Dermis microvascular lymphatic vessel endothelial cell (primary cell): ENCODE data around the gene APC. TPM values are rescaled to one million over a fixed set of nuclear protein-coding genes. Genes with fewer than 3 reads are reported as not detected.

Experiments used
- DNase-seq, 2 donors: peaks; one replicate each; pipeline versions ENCODE4 v3.0.0 to v3.0.0-alpha.2; 2010; ENCODE audit warnings: low read depth in 2 of 2
- total RNA-seq: library from RNA; depleted of rRNA; stranded (reverse); fragments of >200 nt; gene quantifications from 2 replicates; pipeline ENCODE4 v1.2.1, GENCODE V29; 2014

Gene APC
- total RNA-seq, 1 donor from 2014 or later: 44.9 TPM

DNA sequence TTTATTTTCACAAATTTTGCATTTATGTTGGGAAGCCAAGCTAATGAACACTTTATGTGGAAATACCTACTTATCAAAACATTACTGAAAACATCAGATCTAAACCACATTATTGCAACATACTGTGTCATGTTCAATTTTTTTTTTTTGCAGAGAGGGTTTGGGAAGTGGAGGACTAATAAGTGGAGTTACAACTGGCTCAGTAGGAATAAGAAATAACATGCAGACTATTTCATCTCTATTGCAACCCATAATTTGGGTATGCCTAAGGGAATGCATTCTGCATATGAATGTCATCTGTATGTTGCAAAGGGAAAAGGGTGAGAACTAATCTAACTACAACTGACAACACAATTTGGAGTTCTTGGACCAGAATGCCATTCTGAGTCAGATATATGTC lies 41.8 kb downstream of the APC start:
- DNase-seq: no peak

DNA sequence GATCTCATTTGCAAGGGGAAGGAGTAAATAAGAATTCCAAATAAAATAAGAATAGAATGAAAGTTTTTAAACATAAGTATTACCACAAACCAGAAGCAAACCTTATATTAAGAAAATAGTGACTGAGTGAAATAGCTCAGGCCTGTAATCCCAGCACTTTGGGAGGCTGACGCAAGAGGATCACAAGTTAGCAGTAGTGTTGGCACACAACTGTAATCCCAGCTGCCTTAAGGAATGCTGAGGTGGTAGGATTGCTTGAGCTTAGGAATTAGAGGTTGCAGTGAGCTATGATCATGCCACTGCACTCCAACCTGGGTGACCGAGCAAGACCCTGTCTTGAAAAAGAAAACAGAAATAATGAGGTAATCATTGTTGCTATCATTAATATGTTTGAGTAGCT lies 47.0 kb downstream of the APC start:
- DNase-seq: no peak

DNA sequence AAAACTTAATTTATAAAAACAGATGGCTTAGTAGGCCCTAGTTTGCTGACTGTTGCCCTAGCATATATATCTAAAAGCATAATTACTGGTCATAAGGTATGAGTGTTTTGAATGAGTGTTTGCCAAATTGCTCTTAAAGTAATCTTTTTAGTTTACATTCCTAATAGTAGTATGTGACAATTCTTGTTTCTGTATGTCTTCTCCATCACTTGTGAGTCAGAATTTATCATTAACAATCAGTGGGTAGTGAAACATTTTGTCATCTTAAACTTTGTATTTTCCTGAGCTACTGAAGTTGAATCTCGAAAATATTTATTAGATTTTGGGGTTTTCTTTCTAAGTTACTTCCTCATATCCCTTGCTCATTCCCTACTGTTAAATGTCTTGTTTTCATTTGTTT lies 49.6 kb downstream of the APC start:
- DNase-seq: no peak

DNA sequence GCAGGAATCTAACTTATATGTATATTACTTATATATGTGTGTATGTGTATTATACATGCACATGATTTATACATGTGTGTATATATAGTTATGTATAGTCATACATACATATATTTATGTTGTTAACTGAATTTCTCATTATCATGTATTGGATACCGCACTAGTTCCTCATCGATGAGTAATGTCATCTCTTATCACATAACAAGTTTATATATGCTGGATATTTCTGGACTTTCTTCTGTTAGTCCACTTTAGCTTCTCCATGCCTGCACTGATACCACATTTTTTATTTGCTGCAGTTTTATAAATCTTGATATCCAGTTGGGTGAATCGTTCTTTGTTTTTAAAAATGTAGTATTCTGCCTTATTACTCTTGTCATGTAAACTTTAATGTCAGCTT lies 50.2 kb downstream of the APC start:
- no peak for DNase-seq

DNA sequence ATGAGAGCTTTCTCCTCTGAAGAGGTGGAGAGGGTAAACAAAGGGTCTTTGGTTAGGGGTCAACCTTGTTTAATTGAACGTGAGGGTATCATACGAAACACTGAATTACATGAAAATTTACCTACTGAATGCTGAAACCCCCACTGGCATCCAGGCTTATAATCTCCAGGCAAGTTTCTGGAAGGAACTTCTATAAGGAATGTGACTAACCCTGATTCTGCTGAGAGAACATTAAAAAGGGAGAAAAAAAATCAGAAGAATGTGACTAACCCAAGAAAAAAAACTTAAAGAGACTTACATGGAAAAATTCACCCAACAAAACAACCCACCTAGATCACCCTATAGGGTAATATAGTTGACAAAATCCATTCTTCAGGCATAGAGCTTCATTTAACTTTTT lies 55.5 kb downstream of the APC start:
- no peak for DNase-seq

DNA sequence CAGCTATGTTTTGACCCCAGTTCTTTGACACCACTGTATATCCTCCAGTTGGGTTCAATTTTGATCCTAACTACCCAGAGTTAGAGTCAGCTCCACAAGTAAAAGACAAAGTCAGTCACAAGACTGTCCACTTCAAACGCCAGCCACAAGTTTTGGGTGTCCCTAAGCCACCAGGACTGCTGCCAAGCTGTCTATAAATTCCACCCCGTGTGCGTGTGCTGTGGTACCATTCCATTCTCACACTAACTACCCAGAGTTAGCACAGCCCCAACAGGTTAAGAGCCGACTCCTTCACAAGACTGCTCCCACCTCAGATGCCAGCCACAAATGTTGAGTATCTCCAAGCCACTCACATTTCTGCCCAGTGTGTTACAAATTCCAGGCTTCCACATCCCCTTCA lies 56.7 kb downstream of the APC start:
- no peak for DNase-seq

DNA sequence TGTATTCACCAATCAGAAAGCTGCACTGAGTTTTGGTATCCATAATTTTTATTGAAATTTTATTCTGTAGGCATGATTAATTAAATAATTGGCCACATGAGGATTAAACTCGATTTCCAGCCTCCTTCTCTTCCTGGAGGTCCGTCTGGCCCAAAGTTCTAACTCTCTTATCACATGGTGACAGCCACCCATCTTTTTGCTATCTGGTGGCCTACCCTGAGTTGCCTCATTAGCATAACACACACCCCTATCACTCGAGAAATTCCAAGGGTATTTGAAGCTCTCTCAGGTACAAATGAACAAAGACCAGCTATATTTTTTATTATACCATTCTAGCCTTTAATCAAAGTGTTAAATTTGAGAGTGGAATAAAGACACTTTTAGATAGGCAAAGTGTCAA lies 57.7 kb downstream of the APC start:
- DNase-seq: no peak

DNA sequence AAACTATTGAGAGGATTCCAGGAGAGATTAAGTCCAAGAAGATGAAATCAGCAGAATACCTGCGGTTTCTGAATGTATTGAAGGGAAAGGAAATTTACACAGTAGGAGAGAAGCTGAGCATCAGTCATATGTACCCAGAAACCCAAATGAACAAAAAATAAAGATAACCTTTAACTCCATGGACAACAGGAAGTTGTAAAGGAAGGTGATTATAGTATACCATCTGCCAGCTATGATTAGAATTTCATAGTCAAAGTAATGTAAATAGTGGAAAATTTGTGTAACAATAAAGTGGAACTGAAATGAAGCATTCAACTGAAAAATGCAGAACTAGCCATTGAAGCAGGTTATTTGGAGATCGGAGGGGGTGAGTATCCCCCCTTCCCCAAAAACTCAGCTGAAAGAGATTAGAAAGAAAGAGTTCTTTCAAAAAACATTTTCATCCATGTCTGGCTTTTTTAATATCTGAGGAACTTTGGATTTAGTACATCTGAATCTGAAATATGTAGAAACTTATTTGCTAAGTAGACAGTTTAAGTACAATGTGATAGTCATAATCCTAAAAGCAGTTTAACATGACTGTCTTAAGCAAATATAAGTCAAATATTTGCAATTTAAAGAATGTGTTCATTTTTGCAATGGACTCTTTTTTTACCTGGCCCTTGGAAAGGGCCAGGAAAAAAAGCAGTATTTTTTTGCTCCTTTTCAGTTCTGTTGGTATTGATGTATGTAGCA lies 58.4 kb downstream of the APC start:
- peak; percentile 72 to 75 for DNase-seq

DNA sequence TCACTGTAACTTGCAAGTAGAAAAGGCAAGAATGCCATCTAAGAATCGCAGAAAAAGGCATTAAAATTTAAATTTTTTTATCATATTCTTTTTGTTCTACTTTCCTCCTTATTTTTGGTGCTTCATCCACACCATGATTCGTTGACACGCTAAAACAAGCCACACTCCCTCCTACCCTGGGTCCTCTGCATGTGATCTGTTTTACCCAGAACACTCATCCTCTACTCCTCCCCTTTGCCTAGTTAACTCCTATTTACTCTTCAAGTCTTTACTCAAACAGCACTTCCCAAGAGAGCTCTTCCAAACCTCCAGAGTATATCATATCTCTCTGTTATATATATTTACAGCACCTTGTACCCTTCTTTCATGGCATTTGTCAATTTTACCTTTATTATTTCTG lies 62.0 kb downstream of the APC start:
- DNase-seq: no peak

DNA sequence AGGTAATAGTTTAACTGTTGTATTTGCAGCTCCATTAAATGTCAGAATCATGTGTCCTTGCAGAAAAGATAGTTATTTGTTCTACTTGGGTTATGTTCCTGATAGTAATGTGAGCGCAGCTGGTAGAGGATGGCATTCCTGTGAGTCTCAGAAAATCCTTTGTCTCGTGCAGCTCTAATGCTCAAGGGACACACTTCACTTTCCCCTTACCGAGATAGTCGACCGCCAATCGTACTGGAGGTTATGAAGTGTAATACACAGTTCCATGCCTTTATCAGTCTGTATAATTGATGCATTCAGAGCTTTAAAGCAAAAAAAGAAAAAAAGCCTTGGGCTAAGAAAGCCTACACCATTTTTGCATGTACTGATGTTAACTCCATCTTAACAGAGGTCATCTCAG lies 63.2 kb downstream of the APC start:
- DNase-seq: no peak

DNA sequence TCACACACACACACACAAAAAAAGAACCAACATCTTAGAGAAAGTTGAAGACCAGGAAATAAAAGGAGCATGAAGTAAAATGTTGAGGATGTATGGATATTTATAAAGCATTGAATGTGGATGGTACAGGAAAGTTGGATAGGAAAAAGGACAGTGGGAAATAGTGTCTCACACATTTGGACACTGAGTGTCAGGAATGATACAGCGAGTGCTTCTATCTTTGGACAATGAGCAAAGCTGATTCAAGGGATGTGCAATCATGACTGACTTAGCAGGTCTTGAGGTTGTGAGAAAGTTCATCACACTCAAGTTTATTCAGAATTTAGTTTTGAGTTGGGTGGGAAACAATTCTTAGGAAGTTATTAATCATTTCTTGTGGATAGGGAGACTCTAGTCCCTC lies 73.3 kb downstream of the APC start:
- DNase-seq: no peak

DNA sequence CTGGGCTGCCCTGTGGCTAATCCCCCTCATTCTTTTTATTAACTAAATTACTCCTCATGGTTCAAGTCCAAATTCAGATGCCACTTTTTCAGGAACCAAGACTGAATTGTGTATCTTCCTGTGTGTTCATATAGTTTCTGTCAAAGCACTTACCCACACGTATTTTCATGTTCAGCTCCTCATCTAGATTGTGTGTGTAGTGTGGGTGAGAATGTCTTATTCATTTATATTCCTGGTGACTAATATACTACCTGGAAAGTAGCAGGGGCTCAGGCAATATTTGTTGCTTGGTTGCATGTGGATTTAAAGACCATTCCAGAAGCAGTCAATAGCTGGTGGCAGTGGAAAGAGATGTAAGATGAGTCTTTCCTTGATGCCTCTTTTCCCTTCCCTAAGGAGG lies 74.9 kb downstream of the APC start:
- no peak for DNase-seq

DNA sequence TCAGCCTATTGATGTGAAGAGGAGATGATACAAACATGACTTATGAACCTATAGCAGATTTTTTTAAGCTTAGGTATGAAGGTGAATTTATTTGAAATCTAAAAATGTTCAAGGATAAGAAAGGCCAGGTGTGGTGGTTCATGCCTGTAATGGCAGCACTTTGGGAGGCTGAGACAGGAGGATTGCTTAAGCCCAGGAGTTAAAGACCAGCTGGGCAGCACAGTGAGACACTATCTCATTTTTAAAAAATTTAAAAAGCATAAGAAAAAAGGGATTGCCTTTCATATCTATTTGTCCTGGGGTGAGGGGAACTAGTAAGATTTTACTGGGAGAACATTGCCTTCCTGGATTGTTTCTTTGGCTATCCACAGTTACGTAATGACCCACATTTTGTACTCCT lies 82.6 kb downstream of the APC start:
- DNase-seq: no peak

DNA sequence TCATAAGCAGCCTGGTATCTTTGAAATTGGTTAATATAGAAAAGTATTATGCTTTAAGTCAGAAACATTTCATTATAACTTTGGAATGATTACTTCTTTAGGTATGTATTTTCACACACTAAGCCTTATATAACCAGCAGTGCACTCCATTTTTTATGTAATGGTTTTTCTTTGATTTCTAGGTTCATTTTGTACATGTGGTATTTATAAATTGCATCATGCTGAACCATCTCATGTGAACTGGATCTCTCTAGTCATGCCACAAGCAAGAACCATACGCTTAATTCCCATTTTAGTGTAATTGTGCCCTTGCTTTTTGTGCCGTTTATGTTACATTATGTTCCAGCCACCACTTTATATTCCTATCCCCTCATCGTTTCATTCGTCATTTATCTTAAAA lies 84.8 kb downstream of the APC start:
- no peak for DNase-seq

DNA sequence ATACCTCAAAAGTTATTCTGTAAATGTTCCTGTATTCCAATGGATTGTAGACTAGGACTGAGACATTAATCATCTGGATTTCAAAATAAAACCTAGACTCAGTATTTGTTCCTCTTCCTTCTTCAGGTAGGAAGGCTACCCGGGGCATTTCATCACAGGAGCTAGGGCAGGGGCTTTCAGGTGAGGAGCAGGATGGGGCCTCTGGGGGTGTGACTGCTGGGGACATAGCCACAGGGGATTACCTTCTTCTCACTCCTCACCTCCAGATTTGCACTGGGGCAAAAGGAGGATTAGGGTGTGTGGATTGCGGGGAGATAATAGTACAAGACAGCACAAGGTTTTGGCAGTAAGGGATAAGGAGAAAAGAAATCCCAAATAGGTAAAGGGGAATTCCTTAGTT lies 85.5 kb downstream of the APC start:
- DNase-seq: no peak

DNA sequence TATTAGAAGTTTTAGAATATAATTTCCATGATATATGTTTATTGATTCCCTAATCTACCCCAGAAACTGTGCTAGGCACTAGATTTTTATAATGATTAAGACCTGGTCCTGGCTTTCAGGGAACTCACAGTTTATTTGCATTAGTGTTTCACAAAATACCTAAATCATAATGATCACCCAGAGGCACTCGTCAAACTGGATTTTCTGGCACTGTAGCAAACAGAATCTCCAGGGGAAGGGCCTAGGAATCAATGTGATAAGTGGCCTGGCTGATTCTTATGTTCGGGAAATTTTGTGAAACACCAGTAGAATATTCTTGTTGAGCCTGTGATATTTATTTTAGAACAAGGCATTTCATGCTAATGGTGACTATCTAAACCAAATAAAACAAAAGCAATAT lies 86.0 kb downstream of the APC start:
- no peak for DNase-seq

DNA sequence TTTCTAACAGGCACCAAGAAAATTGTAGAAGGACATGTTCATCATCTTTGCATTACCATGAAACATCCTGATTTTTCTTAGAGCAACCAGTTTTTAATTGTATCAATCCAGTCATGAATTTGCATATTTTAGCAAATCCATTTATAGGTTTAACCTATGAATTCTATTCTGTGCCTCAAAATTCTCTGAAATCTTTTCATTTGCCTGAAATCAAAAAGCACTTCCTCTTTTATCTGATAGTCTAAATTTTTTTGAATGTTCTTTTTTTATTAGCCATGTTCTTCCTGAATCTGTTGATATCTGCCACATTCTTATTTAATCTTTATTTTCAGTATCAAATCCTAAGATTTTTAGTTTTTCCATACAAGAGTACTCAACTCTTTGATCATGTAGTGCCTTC lies 86.5 kb downstream of the APC start:
- no peak for DNase-seq

DNA sequence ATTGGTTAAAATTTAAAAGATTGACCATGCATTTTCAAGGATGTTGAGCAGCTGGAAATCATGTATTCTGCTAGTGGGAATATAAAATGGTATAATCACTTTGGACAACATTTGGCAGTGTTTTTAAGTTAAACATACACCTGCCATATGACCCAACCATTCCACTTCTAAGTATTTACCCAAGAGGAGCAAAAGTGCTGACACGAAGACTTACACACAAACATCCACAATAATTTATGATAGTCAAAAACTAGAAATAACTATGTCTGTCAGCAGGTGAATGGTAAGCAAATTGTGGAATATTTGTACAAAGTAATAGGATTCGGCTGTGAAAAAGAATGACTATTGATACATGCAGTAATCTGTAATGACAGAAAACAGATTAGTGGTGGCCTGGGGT lies 92.7 kb downstream of the APC start:
- no peak for DNase-seq

DNA sequence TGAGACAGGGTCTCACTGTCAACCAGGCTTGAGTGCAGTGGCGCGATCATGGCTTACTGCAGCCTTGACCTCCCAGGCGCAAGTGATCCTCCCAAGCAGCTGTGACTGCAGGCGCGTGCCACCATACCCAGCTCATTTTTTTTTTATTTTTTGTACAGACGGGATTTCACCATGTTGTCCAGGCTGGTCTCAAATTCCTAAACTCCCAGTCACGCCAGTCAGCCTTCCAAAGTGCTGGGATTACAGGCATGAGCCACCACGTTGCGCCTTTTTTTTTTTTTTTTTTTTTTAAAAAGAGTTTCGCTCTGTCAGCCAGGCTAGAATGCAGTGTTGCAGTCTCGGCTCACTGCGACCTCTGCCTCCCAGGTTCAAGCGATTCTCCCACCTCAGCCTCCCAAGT lies 96.3 kb downstream of the APC start:
- DNase-seq: no peak

DNA sequence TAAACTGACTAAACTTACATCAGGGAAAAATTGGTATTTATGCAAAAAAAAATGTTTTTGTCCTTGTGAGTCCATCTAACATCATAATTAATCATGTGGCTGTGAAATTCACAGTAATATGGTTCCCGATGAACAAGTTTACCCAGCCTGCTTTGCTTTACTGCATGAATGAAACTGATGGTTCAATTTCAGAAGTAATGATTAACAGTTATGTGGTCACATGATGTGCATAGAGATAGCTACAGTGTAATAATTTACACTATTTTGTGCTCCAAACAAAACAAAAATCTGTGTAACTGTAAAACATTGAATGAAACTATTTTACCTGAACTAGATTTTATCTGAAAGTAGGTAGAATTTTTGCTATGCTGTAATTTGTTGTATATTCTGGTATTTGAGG lies 106.8 kb downstream of the APC start:
- no peak for DNase-seq

DNA sequence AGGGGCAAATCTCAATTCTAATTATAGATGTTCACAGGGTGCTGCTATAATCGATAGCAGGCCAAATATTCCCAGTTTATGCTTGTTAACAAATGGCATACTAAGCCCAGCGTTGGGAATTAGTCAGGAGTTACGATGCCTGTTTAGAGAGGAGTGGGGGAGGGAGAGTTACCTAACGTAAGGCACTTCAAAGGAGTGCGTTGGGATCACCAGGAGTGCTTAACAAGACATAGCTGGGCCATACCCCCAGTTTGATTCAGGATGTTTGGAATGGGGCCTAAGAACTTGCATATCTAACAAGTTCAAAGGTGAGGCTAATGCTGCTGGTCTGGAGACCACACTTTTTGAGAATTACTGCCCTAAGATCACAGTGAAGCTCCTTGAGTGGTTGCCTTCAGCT lies 108.9 kb downstream of the APC start:
- DNase-seq: no peak

DNA sequence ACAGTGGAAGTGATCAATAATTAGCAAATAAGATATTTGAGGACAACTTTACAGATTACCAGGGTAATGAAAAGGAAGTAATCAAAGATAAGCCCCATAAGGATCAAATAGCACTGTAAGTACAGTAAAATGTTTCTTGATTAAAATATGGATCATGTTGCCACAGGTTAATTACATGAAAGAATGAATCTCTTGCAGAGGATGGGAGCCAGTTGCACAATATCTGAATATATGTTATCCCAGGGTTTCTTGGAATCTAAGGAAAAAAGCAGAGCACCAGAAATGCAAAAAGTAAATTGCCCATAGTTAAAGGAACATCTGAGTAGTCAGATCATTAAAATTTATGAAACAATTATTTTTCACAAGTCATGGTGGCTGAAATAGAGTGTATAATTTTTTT lies 109.6 kb downstream of the APC start:
- no peak for DNase-seq

DNA sequence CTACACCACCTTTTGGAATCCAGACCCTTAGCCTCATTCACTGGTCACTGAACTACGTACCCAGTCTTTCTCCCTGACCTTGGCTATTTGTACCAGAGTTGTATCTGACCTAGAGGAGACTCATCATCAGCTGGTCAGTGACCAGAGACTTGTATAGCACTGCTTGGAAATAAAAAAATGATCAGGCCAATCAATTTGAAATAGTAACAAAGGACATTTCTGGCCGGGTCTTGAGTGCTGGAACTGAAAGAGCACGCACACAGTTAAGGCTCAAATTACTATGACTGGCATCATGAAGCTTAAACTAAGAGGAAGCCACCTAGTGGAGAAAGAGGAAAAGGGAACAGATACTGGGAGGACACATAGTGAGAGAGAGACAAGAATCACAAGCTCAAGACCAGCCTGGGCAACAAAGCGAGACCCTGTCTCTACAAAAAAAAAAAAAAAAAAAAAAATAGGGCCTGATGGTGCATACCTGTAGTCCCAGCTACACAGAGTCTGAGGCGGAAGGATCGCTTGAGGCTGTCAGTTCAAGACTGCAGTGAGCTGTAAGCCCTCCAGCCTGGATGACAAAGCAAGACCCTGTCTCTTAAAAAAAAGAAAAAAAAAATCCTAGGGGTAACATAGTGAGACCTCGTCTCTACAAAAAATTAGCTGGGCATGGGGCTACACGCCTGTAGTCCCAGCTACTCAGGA lies 110.6 kb downstream of the APC start:
- DNase-seq: peak; percentile 50 to 77

DNA sequence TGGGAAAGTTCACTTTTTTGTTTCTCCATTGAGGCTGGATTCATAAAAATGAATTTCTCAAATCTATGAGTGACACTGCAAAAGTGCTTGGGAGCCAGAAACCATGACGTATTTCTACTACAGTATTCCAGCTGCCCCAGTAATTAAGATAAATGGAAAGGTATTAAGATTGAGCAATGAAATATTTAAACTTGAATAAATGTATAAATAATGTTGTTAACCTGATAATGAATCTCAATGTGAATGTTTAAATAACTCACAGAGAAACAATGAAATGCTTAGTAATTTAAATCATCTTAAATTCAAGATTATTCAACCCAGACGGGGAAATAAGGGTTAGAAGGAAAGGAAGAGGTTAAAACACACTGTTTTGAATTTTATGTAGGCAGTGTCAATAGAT lies 112.2 kb downstream of the APC start:
- no peak for DNase-seq
